ENCODE measurements around the gene PPP2R5D.

Gene PPP2R5D

DNA sequence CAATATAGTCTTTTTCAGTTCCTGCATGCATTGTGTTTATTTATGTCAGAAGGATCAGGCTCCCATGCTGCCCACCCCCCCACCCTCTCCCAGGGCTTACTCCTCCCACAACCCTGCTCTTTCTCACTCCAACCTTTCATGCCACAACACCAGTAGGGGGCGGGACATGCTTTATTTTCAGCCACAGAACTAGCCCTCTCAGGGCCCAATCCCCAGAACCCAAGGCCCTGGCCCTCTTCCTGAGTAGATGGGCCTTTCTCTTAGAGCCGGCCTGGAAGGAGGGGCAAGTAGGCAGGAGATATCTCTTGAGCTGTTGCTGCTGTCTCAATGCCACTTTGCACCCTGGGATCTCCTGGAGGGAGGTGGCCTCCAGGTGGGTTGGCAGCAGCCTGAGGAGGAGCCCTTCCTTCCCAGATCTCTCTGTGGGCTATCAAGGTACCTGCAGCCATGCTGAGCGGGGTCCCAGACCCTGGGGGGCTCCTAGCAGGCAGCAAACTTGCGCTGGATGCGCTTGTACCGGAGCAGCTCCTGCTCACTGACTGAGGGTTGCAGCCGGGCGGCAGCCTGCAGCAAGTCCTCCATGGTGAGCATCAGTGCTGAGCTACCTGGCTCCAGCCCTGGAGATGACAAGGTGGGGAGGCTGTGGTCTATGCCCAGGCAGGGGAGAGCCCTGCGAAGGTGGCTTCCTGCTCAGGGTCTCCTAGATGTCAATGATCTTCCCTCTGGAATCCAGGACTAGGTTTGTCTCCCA, 20.3 kb upstream of the PPP2R5D start:
- no peak for DNase-seq

DNA sequence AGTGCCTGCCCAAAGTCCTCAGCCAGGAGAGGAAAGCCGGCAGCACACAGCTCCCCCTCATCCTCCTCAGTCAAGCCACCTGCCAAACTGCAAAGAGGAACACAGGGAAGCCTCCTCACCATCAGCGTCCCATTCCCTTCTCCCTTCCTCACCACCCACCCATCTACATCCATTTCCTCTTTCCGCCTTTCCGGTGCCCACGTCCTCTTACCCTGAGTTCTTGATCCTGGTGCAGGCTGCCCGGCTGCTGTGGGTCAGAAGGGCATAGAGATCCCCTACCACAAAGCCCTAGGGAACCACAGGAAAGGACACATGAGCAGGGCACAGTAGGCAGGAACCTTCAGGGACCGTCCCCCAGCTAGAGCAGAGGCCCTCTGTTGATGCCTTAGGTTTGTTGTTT, 17.8 kb upstream of the PPP2R5D start:
- no peak for DNase-seq

- no peak for DNase-seq
Measured at GRCh38 chr6:42967228-42967627, 17.1 kb upstream of the PPP2R5D start.

DNA sequence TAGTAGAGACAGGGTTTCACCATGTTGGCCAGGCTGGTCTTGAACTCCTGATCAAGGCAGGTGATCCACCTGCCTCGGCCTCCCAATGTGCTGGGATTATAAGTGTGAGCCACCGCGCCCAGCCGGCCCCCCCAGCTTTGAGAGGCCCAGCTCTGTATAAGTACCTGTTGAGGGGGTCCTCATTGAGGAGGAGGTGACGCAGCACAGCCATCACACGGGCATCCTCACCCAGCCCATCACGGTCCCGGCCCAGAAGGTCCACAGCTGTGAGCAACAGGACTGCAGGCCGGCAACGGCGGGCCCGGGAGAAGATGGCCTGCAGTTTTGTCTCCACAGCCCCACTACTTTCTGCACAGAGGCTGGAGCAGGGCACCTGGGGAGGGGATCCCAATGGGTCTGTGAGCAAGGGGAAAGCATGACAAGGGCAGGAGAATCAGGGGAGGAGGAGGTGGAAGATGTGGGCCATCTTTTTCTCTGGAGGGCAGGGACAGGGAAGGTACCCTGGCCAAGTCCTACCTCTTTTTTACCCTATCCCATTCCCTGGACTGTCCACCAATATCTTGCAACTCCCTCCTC, 16.2 kb upstream of the PPP2R5D start:
- no peak for DNase-seq

- DNase-seq: no peak
Measured at GRCh38 chr6:42968783-42969182, 15.6 kb upstream of the PPP2R5D start.

- DNase-seq: no peak
Measured at GRCh38 chr6:42969431-42969830, 14.9 kb upstream of the PPP2R5D start.

DNA sequence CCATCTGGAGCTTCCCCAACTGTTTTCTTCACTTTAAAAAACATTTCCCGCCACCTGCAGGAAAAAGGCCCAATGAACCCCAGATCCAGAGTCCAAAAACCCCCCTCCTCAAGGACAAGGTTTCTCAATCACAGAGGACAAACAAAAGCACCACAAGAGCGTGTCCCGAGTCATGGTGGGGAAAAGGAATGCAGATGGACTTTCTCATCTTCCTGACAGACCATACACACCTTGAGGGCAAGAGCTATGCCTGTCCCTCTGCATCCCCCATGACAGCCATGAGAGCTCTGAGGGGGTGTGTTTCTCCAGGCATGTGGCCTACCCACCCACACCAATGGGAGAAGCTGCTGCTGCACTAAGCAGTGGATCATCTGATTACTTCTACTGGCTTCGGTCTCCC, 14.4 kb upstream of the PPP2R5D start:
- no peak for DNase-seq

DNA sequence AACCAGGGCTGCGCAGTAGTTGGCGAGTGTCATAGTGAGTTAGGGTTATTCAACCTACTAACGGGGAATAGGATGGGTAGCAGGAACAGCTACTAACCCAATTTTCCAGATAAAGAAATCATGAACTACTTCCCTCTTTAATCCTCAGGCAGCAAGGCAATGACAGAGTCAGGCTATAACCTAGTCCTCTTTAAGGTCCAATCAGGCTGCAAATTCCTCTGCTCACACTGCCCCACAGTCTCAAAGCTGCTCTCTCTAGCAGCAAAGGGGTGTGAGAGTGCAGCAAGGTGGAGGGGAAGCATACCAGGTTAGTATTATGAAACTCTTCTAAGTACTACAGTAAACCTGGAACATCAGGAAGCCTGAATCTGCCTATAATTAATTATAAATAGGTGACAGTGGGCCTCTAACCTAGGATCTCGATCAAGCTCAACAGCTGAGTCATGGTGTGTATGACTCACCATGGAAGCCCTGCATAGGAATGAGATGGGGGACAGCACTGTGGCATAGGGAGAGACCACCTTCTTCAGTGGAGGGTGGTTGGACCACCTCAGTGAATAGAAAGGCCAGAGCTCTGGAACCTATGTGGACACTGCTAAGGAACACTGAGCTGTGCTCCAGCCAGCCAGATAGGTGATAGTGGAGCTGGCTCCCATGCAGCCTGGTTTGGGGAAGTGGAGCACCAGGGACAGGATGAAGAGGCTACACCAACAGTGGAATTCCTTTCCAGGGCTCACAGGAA, 13.3 kb upstream of the PPP2R5D start:
- no peak for DNase-seq

- DNase-seq: no peak
Measured at GRCh38 chr6:42971746-42972327, 12.5 kb upstream of the PPP2R5D start.

GRCh38 chr6:42973926-42974325, 10.4 kb upstream of the PPP2R5D start:
- DNase-seq: no peak

DNA sequence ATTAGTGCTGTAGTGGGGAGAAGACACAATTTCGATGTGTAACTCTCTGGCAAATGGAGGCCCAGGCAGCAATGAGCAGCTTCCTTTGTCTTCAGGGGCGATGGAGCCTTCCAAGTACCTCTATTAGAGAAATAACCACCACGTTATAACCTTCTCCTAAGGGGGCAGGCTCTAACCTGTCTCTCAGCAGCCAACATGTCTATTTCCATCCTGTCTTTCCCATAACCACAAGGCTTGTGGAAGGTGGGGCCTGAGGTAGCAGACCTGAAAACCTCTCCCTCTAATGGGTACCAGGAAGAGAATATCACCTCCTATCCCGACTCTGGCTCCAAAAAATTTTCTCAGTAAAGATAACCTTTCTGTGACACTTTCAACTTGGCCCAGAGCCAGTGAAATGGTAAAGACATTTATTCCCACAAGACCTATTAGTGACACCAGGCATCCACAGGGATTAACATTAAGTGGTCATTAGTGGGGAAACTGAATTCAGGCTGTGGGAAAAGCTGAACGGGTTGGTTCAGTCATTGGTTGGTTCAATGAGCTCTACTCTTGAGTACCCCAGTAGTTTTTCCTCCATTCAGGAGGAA, 9.4 kb upstream of the PPP2R5D start:
- DNase-seq: no peak

DNA sequence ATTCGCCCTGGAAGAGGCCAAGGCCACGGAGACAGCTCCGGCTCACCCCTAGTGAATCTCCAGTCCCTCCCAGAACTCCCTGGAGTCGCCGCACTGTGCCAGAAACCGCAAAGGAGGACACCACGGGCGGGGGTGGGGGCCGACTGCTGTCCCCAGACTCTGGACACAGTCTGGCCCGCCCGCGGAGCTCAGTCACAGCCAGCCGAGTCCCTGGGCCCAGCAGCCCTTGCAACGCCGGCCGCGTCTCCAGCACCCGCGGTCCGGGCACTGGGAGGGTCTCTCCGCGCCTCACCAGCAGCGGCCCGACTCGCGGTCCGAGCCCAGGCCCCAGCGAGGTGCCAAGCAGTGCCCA, 5.9 kb upstream of the PPP2R5D start:
- DNase-seq: no peak

DNA sequence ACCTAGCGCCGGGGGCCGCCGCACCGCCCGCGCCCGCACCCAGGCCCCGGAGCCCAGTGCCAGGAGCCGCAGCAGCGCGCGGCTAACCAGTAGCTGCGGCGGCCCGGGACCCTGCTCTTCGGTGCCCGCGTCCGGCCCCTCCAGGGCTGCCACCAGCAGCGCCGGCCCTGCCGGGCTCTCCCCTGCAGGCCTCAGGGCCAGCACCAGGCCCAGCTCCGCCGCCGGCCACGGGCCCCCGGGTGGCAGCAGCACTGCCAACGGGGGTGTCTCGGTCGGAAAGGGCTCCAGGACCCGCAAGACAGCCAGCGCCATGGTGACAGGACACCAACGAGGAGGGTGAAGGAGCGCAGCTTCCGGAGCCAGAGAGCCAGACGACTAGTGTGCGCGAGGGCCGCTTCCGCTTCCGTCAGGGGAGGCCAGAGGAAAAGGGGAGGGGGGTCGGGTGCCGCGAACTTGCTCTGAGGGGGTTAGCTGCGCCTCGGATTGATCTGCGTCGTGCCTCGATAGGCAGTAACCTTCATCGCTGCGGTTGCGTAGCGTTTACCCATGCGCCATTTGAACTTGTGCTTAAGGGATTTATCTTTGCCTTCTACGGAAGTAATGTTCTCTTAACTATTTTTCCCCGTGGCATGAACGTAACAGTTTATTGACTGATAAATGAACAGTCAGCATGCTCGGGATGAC, 5.4 kb upstream of the PPP2R5D start, which contains the start of gene PEX6:
PEX6 (minus strand) TSS at position 343 of the 684 bp plus-strand sequence; CDS start at position 312, 31 bp downstream.
- peak; percentile 56 for DNase-seq

GRCh38 chr6:42979523-42980177, 4.7 kb upstream of the PPP2R5D start:
- no peak for DNase-seq

DNA sequence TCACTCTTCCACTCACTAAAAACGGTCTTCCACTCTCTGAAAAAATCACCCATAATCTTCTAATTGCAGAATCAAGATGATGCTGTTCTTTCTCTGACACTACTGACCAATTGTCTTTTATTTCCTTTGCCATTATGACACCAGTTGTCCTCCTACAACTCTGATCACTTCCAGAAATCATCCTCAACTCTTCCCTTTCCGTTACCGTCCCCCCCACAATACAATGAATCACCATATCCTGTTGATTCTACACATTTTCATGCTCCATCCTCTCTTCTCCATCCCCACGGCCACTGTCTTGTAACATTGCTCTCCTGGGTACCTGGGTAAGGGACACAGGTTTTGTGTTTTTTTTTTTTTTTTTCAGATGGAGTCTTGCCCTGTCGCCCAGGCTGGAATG, 2.5 kb upstream of the PPP2R5D start:
- no peak for DNase-seq

DNA sequence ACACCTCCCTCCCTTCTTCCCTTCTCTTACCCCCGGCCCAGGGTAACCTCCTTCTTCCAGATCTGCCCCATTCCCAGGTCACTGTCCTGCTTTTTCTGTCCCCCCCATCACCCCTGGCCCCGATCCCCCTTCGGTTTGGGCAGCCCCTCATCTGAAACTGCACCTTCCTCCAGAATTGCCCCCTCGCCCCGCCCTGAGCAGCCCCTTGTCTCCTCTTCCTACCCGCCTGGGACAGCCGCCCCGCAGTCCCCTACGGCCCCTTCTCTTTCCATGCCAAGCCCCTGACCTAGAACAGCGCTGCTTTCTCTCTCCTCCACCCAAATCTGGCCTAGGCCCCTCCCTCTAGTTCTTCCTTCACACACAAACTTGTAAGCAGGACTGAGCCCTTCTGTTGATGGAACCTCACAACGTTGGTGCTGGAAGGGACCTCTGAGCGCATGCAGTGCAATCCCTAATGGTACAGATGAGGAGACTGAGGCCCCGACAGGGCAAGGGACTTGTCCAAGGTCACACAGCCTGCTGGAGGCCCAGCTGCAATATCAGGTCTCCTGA, 630 bp downstream of the PPP2R5D start:
- no peak for DNase-seq

- DNase-seq: no peak
Measured at GRCh38 chr6:42987533-42988451, 3.4 kb downstream of the PPP2R5D start.

- no peak for DNase-seq
Measured at GRCh38 chr6:42988486-42989020, 4.2 kb downstream of the PPP2R5D start.

- DNase-seq: no peak
Measured at GRCh38 chr6:42989923-42990322, 5.6 kb downstream of the PPP2R5D start.

DNA sequence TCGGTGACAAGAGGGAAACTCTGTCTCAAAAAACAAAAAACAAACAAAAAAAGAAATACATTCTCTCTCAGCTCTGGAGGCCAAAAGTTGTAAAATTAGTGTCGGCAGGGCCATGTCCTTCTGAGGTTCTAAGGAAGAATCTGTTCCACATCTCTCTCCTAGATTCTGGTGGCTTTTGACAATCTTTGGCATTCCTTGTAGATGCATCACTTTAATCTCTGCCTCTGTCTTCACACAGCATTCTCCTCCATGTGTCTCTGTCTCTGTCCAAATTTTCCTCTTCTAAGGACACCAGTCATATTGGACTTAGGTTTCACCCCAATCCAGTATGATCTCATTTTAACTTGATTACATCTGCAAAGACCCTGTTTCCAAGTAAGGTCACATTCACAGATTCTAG, 9.1 kb downstream of the PPP2R5D start:
- no peak for DNase-seq
